Limb (tissue), 2 donors: ENCODE data around the gene B3GAT2.

Experiments
- DNase-seq, 2 donors: peaks; one replicate each; pipeline ENCODE4 v3.0.0-alpha.2; 2016; ENCODE audit errors: extremely low spot score in 2 of 2

The B3GAT2 gene

GRCh38 chr6:70900047-70900446 is 56.8 kb downstream of the B3GAT2 start:
- no peak for DNase-seq

GRCh38 chr6:70894001-70894400 is 62.9 kb downstream of the B3GAT2 start:
- no peak for DNase-seq

GRCh38 chr6:70889270-70889669 is 67.6 kb downstream of the B3GAT2 start:
- DNase-seq = no peak

- DNase-seq = no peak
Observed at GRCh38 chr6:70886661-70887060, 70.2 kb downstream of the B3GAT2 start.

- no peak for DNase-seq
Observed at GRCh38 chr6:70886071-70886470, 70.8 kb downstream of the B3GAT2 start.

GRCh38 chr6:70884074-70884983 is 72.5 kb downstream of the B3GAT2 start:
- DNase-seq = peak; percentile 47 to 55

GRCh38 chr6:70879496-70879895 is 77.4 kb downstream of the B3GAT2 start:
- no peak for DNase-seq

GRCh38 chr6:70874181-70874913 is 82.5 kb downstream of the B3GAT2 start:
- no peak for DNase-seq

GRCh38 chr6:70872469-70872868 is 84.4 kb downstream of the B3GAT2 start:
- DNase-seq = no peak

- no peak for DNase-seq
Observed at GRCh38 chr6:70864401-70864800, 92.5 kb downstream of the B3GAT2 start.

GRCh38 chr6:70863343-70863742 is 93.5 kb downstream of the B3GAT2 start:
- no peak for DNase-seq

- DNase-seq = no peak
Observed at GRCh38 chr6:70860920-70861319, 95.9 kb downstream of the B3GAT2 start.

GRCh38 chr6:70860045-70860444 is 96.8 kb downstream of the B3GAT2 start:
- no peak for DNase-seq

GRCh38 chr6:70857387-70858077 is 99.3 kb downstream of the B3GAT2 start:
- DNase-seq = no peak

GRCh38 chr6:70852667-70853246 is 104.1 kb downstream of the B3GAT2 start:
- no peak for DNase-seq

GRCh38 chr6:70849348-70850069 is 107.4 kb downstream of the B3GAT2 start:
- DNase-seq = no peak

- no peak for DNase-seq
Observed at GRCh38 chr6:70847106-70848084, 109.5 kb downstream of the B3GAT2 start.

- no peak for DNase-seq
Observed at GRCh38 chr6:70846207-70846835, 110.5 kb downstream of the B3GAT2 start.

- no peak for DNase-seq
Observed at GRCh38 chr6:70844301-70844700, 112.6 kb downstream of the B3GAT2 start.
